ENCODE data around the gene PLSCR2. TPM values are rescaled to one million over a fixed set of nuclear protein-coding genes. Genes with fewer than 3 reads are reported as not detected.

PLSCR2 gene
- total RNA-seq, 2 experiments from 2014 or later = not detected

DNA sequence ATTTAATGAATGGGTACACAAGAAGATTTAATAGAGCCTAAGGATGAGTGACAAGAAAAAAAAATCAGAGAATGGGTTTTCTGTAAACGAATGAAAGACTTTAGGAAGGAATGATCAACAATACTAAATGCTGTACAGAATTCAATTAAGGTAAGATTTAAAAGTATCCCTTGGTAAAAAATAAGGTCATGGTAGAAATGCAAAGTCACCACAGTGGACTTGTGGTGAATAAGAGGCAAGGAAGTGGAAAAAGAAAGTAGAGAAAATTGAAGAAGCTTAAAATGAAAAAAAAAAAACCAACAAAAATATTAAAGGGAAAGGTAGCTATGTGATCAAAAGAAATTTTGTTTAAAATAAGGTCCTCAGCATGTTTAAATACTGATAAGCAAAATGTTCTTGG, 82.4 kb downstream of the PLSCR2 start:
- no peak overlapping the region for H3K27ac Mint-ChIP-seq
- CTCF ChIA-PET = no interaction called here
- no peak overlapping the region for H3K4me3 Mint-ChIP-seq
- POLR2A ChIA-PET = no interaction called here
- H3K36me3 Mint-ChIP-seq (ENCODE audit: low read depth) = no peaks in the 10 kb centered on the region
- no peaks in the 10 kb centered on the region for H3K27me3 Mint-ChIP-seq
- no peaks in the 10 kb centered on the region for H3K4me1 Mint-ChIP-seq
- no peak for DNase-seq
- no peaks in the 10 kb centered on the region for H3K9me3 Mint-ChIP-seq

DNA sequence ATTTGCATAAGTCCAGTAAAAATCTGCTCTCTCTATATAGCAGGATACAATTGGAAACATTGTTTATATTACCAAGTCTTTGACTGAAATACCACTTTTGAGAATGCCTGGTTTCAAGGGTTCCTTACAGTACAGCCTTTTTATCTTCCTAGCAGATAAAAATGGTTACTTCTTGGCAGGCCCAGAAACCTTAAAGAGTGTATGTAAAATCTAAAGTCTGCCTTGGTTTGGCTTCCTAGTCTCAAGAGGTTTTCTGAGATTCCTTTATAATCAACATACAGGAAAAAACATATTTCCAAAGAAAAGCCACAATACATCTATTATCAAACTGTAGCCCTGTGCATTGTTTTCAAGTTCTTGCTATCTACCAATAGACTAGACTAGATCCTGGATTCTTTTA, 84.6 kb downstream of the PLSCR2 start:
- Mint-ChIP-seq H3K9me3 (no peaks in the 10 kb centered on the region), H3K36me3 (ENCODE audit: low read depth) (no peaks in the 10 kb centered on the region), H3K4me3 (no peak overlapping the region), H3K27ac (no peak overlapping the region), H3K4me1 (no peaks in the 10 kb centered on the region), H3K27me3 (no peaks in the 10 kb centered on the region)
- CTCF ChIA-PET = no interaction called here
- DNase-seq = no peak
- POLR2A ChIA-PET = no interaction called here

Other genes with a start within 250 kb of the PLSCR2 start
- gene PLSCR4, start 218.5 kb downstream of the PLSCR2 start, total RNA-seq = under 1 TPM in 1 of 2 experiments, not detected in 1; 0.20 TPM
- 100 to 1,000 TPM; 208 to 218 TPM for gene PLSCR1, start 75.0 kb upstream of the PLSCR2 start, total RNA-seq
- gene PLSCR5, start 135.8 kb upstream of the PLSCR2 start, total RNA-seq = not detected